Heart left ventricle (tissue), 13 donors: Measurements from ENCODE around the gene PDE9A.
"Not testable (repeated sequence)": the region's sequence is repeated elsewhere in the genome, so short reads cannot be mapped to it uniquely, and the experiment has no call there.

Experiments used
- CTCF ChIP-seq, 12 donors: fragments of 200-600 bp; sonication (generic) in 4 of 12; IDR thresholded peaks; one replicate each; pipeline versions ENCODE4 v1.5.0 to v1.8.0; 2018 to 2022; ENCODE audit warnings: antibody characterized with exemption in 12 of 12, mild to moderate bottlenecking in 5 of 12
- POLR2A ChIP-seq, 2 donors: fragments of 450-650 bp; IDR thresholded peaks; one replicate each; pipeline ENCODE4 v1.6.1; 2017; ENCODE audit warnings: antibody characterized with exemption in 2 of 2, mild to moderate bottlenecking in 2 of 2, moderate library complexity in 2 of 2
- donor health status: ischemic (EF 13 %, LVEDD 7.1; RV severe dilation, severe dysfunction).
- donor health status: DM: no; HTN: yes; CAD: no.
- donor health status: DM: no; HTN: no; CAD: no.
- donor health status: ischemic (EF 25% LVEDD 6.9; RV normal size, moderate dysfunction).
- donor health status: ischemic (EF 25% LVEDD 5.7; RV mildly dilated, moderate dysfunction).
- donor health status: ischemic (EF 35%, LVEDD 5.7; RV mildly dilated, moderate dysfunction).
- donor health status: nonischemic (EF 11% LVEDD 7.7; RV severe dilation, severe dysfunction).
- donor health status: DM: yes; HTN: yes; CAD: no.
- donor health status: PGD.
- donor health status: ischemic (EF 29% LVEDD 5.4; RV normal size, mild dysfunction).
- donor health status: nonischemic (EF 23%, LVEDD 6.1; RV moderate dilation, normal function).

DNA sequence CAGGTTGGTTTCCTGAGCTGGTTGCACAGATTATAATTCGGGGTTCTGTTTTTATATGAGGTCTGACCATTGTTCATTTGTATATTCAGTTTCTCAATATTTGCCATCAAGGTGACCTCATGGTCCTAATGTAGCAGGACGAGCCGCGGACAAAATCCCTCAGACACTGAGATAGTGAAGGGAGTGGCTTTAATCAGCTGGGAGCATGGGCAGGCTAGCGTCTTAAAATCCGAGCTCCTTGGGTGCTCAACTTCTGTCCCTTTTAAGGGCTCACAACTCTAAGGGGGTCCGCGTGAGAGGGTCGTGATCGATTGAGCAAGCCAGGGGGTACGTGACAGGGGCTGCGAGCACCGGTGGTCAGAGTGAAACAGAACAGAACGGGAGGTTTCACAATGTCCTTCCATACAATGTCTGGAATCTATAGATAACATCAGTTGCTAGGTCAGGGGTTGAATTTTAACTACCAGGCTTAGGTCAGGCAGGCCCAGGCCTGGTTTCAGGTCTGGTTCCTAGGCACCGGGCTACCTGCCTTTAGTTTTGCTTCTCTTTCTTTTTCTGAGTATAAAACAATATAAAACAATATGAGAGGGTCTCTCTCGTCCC is 154.0 kb downstream of the PDE9A start:
- TF ChIP-seq CTCF, POLR2A (IDR thresholded peaks at IDR 0.05): not testable (repeated sequence)
